Subcutaneous adipose tissue (tissue), 4 donors: ENCODE results near the gene CYP2D6. TPM values are rescaled to one million over a fixed set of nuclear protein-coding genes. Genes with fewer than 3 reads are reported as not detected.

Source experiments
- total RNA-seq, 4 donors: library from RNA; depleted of rRNA; stranded (reverse); fragments of >200 nt; gene quantifications; one replicate each; pipeline ENCODE4 v1.1.0, GENCODE V29; 2016
- TF ChIP-seq, protein P1 (sequence below): fragments of 450-650 bp; IDR thresholded peaks from one replicate; pipeline ENCODE4 v1.5.1; 2016; ENCODE audit warnings: low read depth, mild to moderate bottlenecking, control low read depth, antibody characterized with exemption, moderate library complexity

CYP2D6 gene
- total RNA-seq, 4 donors from 2014 or later = 0.51 to 3.0 TPM; not detected in 2

DNA sequence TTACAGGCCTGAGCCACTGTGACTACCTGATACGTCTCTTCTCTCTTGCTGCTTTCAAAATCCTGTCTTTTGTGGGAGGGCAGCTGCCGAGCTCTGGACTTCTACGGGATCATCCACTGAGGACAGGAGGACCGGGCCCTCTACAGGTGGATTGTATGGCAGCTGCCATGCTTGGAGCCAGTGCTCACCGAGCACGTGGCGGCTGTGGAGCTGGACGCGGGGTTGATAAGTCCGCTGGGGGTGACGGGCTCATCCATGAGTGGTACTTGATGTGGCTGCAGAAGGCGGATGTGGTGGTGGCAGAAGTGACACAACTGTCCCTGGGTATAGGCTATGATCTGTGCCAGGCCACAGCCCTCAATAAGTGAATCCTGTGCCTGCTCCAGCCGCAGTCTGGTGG lies 1.8 kb upstream of the CYP2D6 start:
- TF ChIP-seq, protein P1, sequence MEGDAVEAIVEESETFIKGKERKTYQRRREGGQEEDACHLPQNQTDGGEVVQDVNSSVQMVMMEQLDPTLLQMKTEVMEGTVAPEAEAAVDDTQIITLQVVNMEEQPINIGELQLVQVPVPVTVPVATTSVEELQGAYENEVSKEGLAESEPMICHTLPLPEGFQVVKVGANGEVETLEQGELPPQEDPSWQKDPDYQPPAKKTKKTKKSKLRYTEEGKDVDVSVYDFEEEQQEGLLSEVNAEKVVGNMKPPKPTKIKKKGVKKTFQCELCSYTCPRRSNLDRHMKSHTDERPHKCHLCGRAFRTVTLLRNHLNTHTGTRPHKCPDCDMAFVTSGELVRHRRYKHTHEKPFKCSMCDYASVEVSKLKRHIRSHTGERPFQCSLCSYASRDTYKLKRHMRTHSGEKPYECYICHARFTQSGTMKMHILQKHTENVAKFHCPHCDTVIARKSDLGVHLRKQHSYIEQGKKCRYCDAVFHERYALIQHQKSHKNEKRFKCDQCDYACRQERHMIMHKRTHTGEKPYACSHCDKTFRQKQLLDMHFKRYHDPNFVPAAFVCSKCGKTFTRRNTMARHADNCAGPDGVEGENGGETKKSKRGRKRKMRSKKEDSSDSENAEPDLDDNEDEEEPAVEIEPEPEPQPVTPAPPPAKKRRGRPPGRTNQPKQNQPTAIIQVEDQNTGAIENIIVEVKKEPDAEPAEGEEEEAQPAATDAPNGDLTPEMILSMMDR = no peak

DNA sequence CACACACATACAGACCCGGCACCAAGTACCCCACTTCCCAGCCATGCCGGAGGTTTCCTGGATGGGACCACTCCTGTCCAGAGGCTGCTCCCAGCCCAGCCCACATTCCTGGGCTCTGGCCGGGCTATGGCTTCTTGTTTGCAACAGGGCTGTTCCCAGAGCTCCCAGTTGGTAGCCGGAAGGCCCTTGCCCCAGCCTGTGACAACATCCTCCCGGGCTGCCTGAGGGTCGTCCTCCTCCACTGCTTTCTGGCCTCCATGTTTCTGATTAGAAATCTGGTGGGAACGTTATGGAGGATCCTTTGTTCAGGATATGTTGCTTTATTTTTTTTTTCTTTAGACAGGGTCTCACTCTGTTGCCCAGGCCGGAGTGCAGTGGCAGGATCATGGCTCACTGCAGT lies 952 bp upstream of the CYP2D6 start:
- TF ChIP-seq, protein P1 = no peak

DNA sequence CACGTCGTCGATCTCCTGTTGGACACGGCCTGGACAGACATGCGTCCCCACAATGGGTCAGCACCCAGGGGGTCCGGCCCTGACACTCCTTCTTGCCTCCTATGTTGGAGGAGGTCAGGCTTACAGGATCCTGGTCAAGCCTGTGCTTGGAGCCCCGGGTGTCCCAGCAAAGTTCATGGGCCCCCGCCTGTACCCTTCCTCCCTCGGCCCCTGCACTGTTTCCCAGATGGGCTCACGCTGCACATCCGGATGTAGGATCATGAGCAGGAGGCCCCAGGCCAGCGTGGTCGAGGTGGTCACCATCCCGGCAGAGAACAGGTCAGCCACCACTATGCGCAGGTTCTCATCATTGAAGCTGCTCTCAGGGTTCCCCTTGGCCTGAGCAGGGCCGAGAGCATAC lies 3.0 kb downstream of the CYP2D6 start:
- TF ChIP-seq, protein P1 = no peak

DNA sequence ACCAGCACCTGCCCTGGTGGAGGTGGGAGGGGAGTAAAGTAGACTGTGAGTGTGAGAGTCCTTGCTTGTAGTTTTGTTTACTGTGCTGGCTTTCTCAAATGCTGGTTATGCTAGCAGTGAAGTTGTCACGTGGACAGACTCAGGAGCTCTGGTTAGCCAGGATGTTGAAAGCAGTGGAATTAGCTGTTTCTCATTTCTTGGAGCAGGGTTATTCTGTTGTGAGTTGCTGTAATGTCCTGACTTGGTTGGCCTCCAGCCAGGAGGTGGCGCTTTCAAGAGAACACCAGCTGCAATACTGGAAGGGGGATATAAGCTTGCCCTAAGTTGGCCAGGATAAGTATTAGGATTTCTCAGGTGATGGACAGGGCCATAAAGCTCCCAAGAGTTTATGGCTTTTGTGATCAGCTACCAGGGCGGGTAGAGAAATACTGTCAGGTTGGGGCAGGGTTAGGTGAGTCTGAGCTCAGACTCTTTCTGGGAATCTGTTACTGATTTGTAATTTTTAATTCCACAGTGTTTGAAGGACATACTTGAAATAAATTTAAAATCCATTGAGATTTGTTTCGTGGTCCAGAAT lies 13.7 kb downstream of the CYP2D6 start:
- TF ChIP-seq, protein P1 = no peak

DNA sequence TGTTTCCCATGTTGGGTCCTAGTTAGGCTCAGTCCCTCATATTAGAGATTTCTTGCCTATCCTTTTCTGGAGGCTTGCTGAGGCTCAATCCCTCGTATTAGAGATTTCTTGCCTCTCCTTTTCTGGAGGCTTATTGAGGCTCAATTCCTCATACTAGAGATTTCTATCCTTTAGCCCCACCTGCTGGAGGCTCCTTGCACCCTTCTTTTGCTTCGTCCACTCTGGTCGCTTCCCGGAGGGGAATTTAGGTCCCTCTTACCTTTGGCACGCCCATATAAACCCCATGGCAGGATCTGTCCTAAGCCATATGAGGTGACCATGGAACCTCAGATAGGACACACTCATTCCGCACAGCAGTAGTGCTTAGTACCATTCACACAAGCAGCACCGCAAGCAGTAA lies 15.9 kb downstream of the CYP2D6 start:
- TF ChIP-seq, protein P1 = no peak

DNA sequence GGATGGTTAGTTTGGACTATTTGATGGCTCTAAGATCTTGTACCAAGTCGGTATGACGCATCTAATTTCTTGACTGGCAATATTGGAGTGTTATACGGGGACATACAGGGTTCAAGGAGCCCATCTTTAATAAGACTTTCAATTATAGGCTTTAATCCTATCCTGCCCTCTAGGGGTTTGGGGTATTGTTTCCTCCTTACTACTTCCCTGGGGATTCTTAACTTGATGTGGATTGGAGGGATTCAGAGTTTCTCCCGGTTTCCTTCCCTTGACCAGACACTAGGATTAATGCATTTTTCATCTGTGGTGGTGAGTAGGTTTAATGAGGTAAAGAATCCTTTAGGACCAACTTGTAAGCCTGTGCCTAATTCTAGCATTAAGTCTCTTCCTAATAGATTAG lies 18.8 kb downstream of the CYP2D6 start:
- TF ChIP-seq, protein P1 = no peak

DNA sequence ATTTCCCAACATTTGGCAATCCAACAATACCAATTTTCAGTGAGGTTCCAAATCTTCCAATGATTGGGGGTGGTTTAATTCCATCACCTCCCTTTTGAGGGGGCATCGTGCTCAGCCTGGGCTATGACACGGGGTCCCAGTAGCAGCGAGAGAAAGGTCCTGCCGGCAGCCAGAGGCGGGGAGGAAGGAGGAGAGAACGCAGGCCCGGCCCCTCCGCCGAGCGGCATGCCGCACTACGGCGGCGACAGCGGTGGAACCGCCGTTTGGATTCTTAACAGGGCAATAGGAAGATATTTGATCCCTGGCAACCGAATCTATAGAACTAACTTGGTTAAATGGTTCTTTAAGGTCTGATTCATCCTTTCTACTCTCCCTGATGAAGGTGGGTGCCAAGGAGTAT lies 21.8 kb downstream of the CYP2D6 start:
- TF ChIP-seq, protein P1 = no peak
